ENCODE data around the gene KCNQ2.

GRCh38 chr20:63406011-63406410 is 66.4 kb downstream of the KCNQ2 start:
- TF ChIP-seq EZH2 (IDR thresholded peaks at IDR 0.05; ENCODE audit: low read depth) (no peak), CTCF (conservative IDR thresholded peaks at IDR 0.05) (no peak)
